ENCODE data around the gene TCP1. TPM values are rescaled to one million over a fixed set of nuclear protein-coding genes. Genes with fewer than 3 reads are reported as not detected.

Gene TCP1
- total RNA-seq, 1 donor from 2014 or later, result 112 TPM

DNA sequence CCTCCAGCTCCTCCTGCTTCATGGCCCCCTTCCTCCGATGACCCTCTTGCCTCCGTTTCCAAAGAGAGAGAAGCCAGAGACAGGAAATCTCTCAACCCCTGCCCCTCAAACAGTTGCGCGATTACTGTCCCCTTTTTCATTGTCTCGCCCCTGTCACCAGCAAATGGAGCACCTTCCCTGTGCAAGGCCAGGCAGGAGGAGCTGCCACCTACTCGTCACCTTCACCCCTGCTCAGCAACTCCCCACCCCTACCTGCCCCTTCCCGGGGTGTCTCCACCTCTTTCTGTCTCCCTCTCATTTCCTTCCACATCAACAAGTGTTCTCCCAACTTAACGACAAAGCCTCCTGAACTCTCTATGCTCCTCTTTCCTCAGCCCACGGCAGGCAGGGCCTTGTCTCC lies 24.4 kb upstream of the TCP1 start:
- Histone ChIP-seq H3K4me3 (no peak overlapping the region), H3K4me1 (no peaks in the 10 kb centered on the region), H3K27ac (no peak overlapping the region), H3K27me3 (ENCODE audit: low read depth) (no peaks in the 10 kb centered on the region), H3K9me3 (no peaks in the 10 kb centered on the region), H3K36me3 (no peaks in the 10 kb centered on the region)
- TF ChIP-seq, protein P1, sequence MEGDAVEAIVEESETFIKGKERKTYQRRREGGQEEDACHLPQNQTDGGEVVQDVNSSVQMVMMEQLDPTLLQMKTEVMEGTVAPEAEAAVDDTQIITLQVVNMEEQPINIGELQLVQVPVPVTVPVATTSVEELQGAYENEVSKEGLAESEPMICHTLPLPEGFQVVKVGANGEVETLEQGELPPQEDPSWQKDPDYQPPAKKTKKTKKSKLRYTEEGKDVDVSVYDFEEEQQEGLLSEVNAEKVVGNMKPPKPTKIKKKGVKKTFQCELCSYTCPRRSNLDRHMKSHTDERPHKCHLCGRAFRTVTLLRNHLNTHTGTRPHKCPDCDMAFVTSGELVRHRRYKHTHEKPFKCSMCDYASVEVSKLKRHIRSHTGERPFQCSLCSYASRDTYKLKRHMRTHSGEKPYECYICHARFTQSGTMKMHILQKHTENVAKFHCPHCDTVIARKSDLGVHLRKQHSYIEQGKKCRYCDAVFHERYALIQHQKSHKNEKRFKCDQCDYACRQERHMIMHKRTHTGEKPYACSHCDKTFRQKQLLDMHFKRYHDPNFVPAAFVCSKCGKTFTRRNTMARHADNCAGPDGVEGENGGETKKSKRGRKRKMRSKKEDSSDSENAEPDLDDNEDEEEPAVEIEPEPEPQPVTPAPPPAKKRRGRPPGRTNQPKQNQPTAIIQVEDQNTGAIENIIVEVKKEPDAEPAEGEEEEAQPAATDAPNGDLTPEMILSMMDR (IDR thresholded peaks at IDR 0.05), result no peak
- ATAC-seq (no peak), DNase-seq (no peak)
- intact Hi-C loops (cut with DNase I), result no loop called here

DNA sequence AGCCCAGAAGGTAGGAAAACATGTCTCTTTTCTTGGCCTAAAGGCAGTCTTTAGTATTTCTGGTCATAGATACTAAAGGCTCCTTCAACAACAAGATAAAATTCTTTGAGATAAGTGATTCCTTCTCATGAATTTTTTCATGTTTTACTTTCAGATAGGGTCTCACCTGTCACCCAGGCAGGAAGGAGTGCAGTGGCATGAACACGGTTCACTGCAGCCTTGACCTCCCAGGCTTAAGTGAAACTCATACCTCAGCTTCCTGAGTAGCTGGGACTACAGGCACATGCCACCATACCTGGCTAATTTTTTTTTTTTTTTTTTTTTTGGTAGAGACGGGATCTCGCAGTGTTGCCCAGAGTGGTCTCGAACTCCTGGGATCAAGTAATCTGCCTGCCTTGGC lies 19.7 kb upstream of the TCP1 start:
- Histone ChIP-seq H3K4me3 (no peak overlapping the region), H3K9me3 (no peaks in the 10 kb centered on the region), H3K36me3 (no peaks in the 10 kb centered on the region), H3K27ac (no peak overlapping the region), H3K4me1 (no peaks in the 10 kb centered on the region), H3K27me3 (ENCODE audit: low read depth) (no peaks in the 10 kb centered on the region)
- intact Hi-C loops (cut with DNase I), result no loop called here
- no peak for ATAC-seq
- TF ChIP-seq, protein P1 (IDR thresholded peaks at IDR 0.05), result no peak
- DNase-seq, result no peak

DNA sequence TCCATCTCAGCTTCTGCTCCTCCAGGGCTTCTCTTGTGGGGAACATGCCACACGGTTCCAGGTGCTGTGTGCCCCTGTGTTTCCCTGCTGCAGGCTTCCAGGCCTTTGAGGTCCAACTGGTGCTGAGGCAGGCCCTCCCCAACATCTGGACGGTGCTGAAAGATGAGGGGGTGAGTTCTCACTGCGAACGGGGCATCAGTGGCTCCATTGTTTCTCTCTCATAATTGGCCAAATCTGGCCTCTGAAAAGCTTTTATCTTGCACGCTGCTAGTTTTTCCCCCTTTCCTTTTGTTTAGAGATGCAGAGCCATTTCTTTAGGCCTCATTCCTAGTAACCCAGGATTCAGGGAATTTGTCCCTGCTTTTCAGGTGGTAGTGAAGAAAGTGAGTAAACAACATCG lies 19.2 kb upstream of the TCP1 start:
- TF ChIP-seq, protein P1 (IDR thresholded peaks at IDR 0.05), result no peak
- H3K36me3 ChIP-seq, result no peaks in the 10 kb centered on the region
- ATAC-seq (no peak), DNase-seq (no peak)
- no peaks in the 10 kb centered on the region for H3K9me3 ChIP-seq
- H3K27ac ChIP-seq, result no peak overlapping the region
- H3K4me3 ChIP-seq, result no peak overlapping the region
- no peaks in the 10 kb centered on the region for H3K4me1 ChIP-seq
- intact Hi-C loops (cut with DNase I), result no loop called here
- H3K27me3 ChIP-seq (ENCODE audit: low read depth), result no peaks in the 10 kb centered on the region

DNA sequence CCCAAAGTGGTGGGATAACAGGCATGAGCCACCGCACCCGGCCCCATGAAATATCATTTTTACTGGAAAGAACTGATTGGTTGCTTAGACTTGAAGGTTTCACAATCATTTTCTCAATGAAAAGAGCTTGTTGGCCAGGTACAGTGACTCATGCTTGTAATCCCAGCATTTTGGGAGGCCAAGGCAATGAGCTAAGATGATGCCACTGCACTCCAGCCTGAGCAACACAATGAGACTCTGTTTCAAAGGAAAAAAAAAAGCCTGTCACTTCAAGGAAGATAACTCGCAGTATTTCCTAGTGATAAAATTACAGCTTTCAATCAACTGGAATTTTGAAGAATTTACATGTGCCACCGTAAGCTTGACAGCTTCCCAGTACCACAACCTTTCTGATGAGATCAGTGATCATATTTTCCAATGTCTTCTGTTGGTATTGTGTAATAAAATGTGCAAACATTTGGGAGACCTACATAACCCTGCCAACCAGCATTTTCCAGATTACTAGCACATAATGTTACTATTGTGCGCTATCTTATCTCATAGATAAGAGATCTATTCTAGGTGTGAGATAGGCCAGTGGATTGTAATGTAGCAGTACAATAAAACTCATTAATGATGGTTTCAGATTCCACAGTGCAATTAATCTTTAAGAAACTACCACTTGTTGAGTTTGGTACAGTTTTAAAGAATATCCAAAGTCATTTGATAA lies 17.9 kb upstream of the TCP1 start:
- H3K4me3 ChIP-seq, result no peak overlapping the region
- TF ChIP-seq, protein P1 (IDR thresholded peaks at IDR 0.05), result no peak
- no peaks in the 10 kb centered on the region for H3K9me3 ChIP-seq
- DNase-seq (no peak), ATAC-seq (no peak)
- H3K36me3 ChIP-seq, result no peaks in the 10 kb centered on the region
- intact Hi-C loops (cut with DNase I), result no loop called here
- no peak overlapping the region for H3K27ac ChIP-seq
- H3K27me3 ChIP-seq (ENCODE audit: low read depth), result no peaks in the 10 kb centered on the region
- H3K4me1 ChIP-seq, result no peaks in the 10 kb centered on the region

DNA sequence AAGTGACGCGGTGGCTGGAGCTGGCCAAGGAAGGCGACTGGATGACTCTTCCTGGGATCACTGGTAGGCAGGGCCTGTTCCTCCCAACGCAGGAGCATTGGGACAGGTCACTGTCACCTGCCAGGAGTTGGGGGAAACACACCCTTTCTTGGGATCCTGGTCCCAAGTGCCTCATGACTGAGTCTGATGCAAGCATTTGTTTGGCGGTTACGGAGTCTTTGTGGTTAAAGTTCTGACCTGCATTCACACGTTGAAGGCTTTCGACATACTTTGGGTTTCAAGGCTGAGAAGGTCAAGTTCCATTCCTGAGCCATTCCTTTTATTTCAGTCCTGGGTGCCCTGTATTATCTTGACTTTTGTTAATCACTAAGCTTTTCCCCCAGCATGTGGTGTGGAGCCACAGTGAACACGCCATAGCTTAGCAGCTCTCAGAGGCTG lies 16.6 kb upstream of the TCP1 start:
- no peaks in the 10 kb centered on the region for H3K4me1 ChIP-seq
- no peaks in the 10 kb centered on the region for H3K27me3 ChIP-seq (ENCODE audit: low read depth)
- TF ChIP-seq, protein P1 (IDR thresholded peaks at IDR 0.05), result no peak
- intact Hi-C loops (cut with DNase I), result no loop called here
- H3K36me3 ChIP-seq, result no peaks in the 10 kb centered on the region
- no peaks in the 10 kb centered on the region for H3K9me3 ChIP-seq
- no peak overlapping the region for H3K4me3 ChIP-seq
- ATAC-seq (no peak), DNase-seq (peak; percentile 20)
- H3K27ac ChIP-seq, result no peak overlapping the region

Measured in lower lobe of right lung (tissue), 2 donors.